Nephron progenitor cell (in vitro differentiated cells): Measurements from ENCODE around the gene RAB40B.
A peak's percentile ranks its signal among the peaks of the same experiment; 100 is the strongest.

Experiments used
- DNase-seq: peaks from one replicate; pipeline ENCODE4 v3.0.0; 2021
- H3K27ac Mint-ChIP-seq: 2 replicates; pipeline ENCODE4 v1.8.0; 2021; ENCODE audit warnings: mild to moderate bottlenecking, moderate library complexity, mixed read lengths
- H3K27me3 Mint-ChIP-seq: 2 replicates; pipeline ENCODE4 v1.8.0; 2021; ENCODE audit warnings: mild to moderate bottlenecking, low read depth, mixed read lengths; ENCODE audit not compliant: poor library complexity
- H3K36me3 Mint-ChIP-seq: 2 replicates; pipeline ENCODE4 v1.8.0; 2021; ENCODE audit warnings: low read depth, mixed read lengths
- H3K4me1 Mint-ChIP-seq: 2 replicates; pipeline ENCODE4 v1.8.0; 2021; ENCODE audit warnings: mixed read lengths
- H3K4me3 Mint-ChIP-seq: 2 replicates; pipeline ENCODE4 v1.8.0; 2021; ENCODE audit warnings: mild to moderate bottlenecking, moderate library complexity, mixed read lengths
- H3K9me3 Mint-ChIP-seq: 2 replicates; pipeline ENCODE4 v1.8.0; 2021; ENCODE audit warnings: mild to moderate bottlenecking, moderate library complexity, mixed read lengths
- CTCF ChIP-seq: fragments of 200-600 bp; sonication (generic); IDR thresholded peaks from 2 replicates; pipeline ENCODE4 v1.5.0; 2021; ENCODE audit warnings: antibody characterized with exemption

The RAB40B gene

GRCh38 chr17:82653651-82654528, 44.6 kb downstream of the RAB40B start:
- Mint-ChIP-seq H3K4me3 (no peak overlapping the region), H3K27ac (peak overlapping the region; percentile 25), H3K36me3 (peaks cover 14% of the 10 kb centered on the region), H3K27me3 (peaks cover 25% of the 10 kb centered on the region), H3K9me3 (peaks cover 4% of the 10 kb centered on the region), H3K4me1 (peaks cover 34% of the 10 kb centered on the region)
- DNase-seq: no peak
- no peak for TF ChIP-seq CTCF

DNA sequence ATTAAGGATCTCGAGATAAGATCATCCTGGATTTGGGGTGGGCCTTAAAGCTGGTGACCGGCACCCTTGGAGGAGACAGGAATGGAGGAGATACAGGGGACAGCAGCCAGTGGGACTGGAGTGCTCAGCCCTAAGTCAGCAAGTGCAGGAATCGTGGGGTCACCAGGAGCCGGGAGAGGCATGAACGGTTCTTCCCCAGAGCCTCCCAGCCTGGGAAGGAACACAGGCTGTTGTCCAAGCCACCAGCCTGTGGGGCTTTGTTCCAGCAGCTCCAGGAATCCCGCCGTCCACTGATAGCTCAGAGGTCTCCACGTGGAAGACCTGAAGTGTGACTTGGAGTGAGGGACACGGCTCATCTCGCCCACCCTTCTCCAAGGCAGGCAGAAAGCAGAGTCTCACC, 47.8 kb downstream of the RAB40B start:
- peaks cover 25% of the 10 kb centered on the region for H3K27me3 Mint-ChIP-seq
- H3K4me1 Mint-ChIP-seq: peaks cover 45% of the 10 kb centered on the region
- no peak overlapping the region for H3K4me3 Mint-ChIP-seq
- TF ChIP-seq CTCF: no peak
- H3K27ac Mint-ChIP-seq: peak overlapping the region; percentile 79
- DNase-seq: no peak
- H3K36me3 Mint-ChIP-seq: no peaks in the 10 kb centered on the region
- H3K9me3 Mint-ChIP-seq: no peaks in the 10 kb centered on the region

- peaks cover under 1% of the 10 kb centered on the region for H3K36me3 Mint-ChIP-seq
- TF ChIP-seq CTCF: no peak
- H3K27ac Mint-ChIP-seq: peak overlapping the region; percentile 58
- peaks cover 46% of the 10 kb centered on the region for H3K4me1 Mint-ChIP-seq
- H3K9me3 Mint-ChIP-seq: no peaks in the 10 kb centered on the region
- H3K27me3 Mint-ChIP-seq: peaks cover 21% of the 10 kb centered on the region
- peak overlapping the region; percentile 60 for H3K4me3 Mint-ChIP-seq
- no peak for DNase-seq
Measured at GRCh38 chr17:82649501-82650261, 48.8 kb downstream of the RAB40B start.

GRCh38 chr17:82648742-82649331, 49.7 kb downstream of the RAB40B start:
- H3K4me3 Mint-ChIP-seq: peak overlapping the region; percentile 66
- no peak overlapping the region for H3K27ac Mint-ChIP-seq
- peaks cover 45% of the 10 kb centered on the region for H3K4me1 Mint-ChIP-seq
- peak; percentile 68 for DNase-seq
- H3K27me3 Mint-ChIP-seq: peaks cover 18% of the 10 kb centered on the region
- no peak for TF ChIP-seq CTCF
- peaks cover 9% of the 10 kb centered on the region for H3K36me3 Mint-ChIP-seq
- no peaks in the 10 kb centered on the region for H3K9me3 Mint-ChIP-seq

DNA sequence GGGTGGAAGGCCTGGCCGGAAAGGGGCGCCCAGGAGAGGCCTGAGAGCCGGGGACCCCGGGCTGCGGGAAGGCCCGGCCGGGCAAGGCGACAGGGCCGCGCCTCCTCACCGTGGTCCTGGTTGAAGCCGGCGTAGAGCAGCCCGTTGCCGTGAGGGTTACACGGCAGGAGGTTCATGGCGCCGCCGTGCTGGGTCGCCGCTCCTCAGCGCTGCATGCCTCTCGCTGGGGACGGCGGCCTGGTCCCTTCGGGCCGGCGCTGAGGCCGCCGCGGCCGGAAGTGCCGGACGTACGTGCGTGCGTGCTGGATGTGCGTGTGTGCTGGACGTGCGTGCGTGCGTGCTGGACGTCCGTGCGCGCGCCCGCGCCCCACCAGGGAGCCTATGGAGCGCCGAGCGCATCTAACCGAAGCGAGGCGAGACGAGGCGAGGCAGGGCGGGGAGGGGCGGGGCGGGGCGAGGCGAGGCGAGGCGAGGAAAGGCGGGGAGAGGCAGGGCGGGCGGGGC, 50.3 kb downstream of the RAB40B start, which contains the start of gene WDR45B:
TSS of gene WDR45B (minus strand) at position 280 of the 504 bp plus-strand sequence. CDS start at position 176, 104 bp downstream.
- TF ChIP-seq CTCF: no peak
- H3K9me3 Mint-ChIP-seq: no peaks in the 10 kb centered on the region
- peak within 1 kb of the TSS; percentile 89 for H3K4me3 Mint-ChIP-seq
- peaks cover 45% of the 10 kb centered on the region for H3K4me1 Mint-ChIP-seq
- peak within 1 kb of the TSS; percentile 72 for H3K27ac Mint-ChIP-seq
- H3K27me3 Mint-ChIP-seq: peaks cover 17% of the 10 kb centered on the region
- H3K36me3 Mint-ChIP-seq: peaks cover 15% of the 10 kb centered on the region
- peak; percentile 87 for DNase-seq
